NCI-H82 treated with DMSO at 0.1 percent for 48 hours (cell line): ENCODE results near the gene BTF3.
"Not testable (repeated sequence)": the region's sequence is repeated elsewhere in the genome, so short reads cannot be mapped to it uniquely, and the experiment has no call there.

Source experiments
- DNase-seq: peaks from one replicate; lab custom pipeline; 2025; ENCODE audit not compliant: unreplicated experiment; lab: John Stamatoyannopoulos, UW

BTF3 gene

GRCh38 chr5:73485715-73486114, 12.5 kb upstream of the BTF3 start:
- DNase-seq, result no peak

GRCh38 chr5:73486119-73486899, 11.9 kb upstream of the BTF3 start:
- no peak for DNase-seq

- DNase-seq, result not testable (repeated sequence)
These were observed 11.0 kb upstream of the BTF3 start for GRCh38 chr5:73487257-73487656.

GRCh38 chr5:73487815-73488214, 10.4 kb upstream of the BTF3 start:
- DNase-seq, result no peak

- no peak for DNase-seq
These were observed 9.4 kb upstream of the BTF3 start for GRCh38 chr5:73488806-73489205.

- no peak for DNase-seq
These were observed 8.2 kb upstream of the BTF3 start for GRCh38 chr5:73490088-73490487.

- no peak for DNase-seq
These were observed 7.1 kb upstream of the BTF3 start for GRCh38 chr5:73491155-73491554.

GRCh38 chr5:73493421-73493820, 4.8 kb upstream of the BTF3 start:
- no peak for DNase-seq

- no peak for DNase-seq
These were observed 3.5 kb upstream of the BTF3 start for GRCh38 chr5:73494721-73495120.

GRCh38 chr5:73495772-73496335, 2.4 kb upstream of the BTF3 start:
- DNase-seq, result no peak

GRCh38 chr5:73496984-73497457, 1.2 kb upstream of the BTF3 start:
- peak; percentile 50 for DNase-seq

- DNase-seq, result peak; percentile 54
These were observed 665 bp upstream of the BTF3 start for GRCh38 chr5:73497497-73498056.

- DNase-seq, result no peak
These were observed 945 bp downstream of the BTF3 start for GRCh38 chr5:73499187-73499586.

- DNase-seq, result no peak
These were observed 1.5 kb downstream of the BTF3 start for GRCh38 chr5:73499756-73500155.

GRCh38 chr5:73501406-73501805, 3.2 kb downstream of the BTF3 start:
- no peak for DNase-seq

- no peak for DNase-seq
These were observed 8.3 kb downstream of the BTF3 start for GRCh38 chr5:73506459-73506955.

GRCh38 chr5:73507062-73507461, 8.8 kb downstream of the BTF3 start:
- no peak for DNase-seq

GRCh38 chr5:73508521-73508920, 10.3 kb downstream of the BTF3 start:
- DNase-seq, result not testable (repeated sequence)

- no peak for DNase-seq
These were observed 15.8 kb downstream of the BTF3 start for GRCh38 chr5:73513996-73514395.

GRCh38 chr5:73514418-73514817, 16.2 kb downstream of the BTF3 start:
- DNase-seq, result no peak

GRCh38 chr5:73515232-73515631, 17.0 kb downstream of the BTF3 start:
- no peak for DNase-seq
